K562 (cell line): ENCODE results near the gene PLOD1. TPM values are rescaled to one million over a fixed set of nuclear protein-coding genes. Genes with fewer than 3 reads are reported as not detected.

ENCODE experiments used
- MGA ChIP-seq: fragments of 450-650 bp; IDR thresholded peaks from 2 replicates; pipeline ENCODE4 v1.6.1; 2016; ENCODE audit warnings: mild to moderate bottlenecking, moderate library complexity
- ZNF589 ChIP-seq: fragments of 200-800 bp; sonication (Bioruptor generic); IDR thresholded peaks from 2 replicates; pipeline ENCODE4 v1.6.1; 2016; ENCODE audit warnings: low read depth, missing genetic modification characterization, missing compliant biosample characterization
- polyA plus RNA-seq, 8 experiments: library from polyadenylated mRNA; depleted of rRNA in 4 of 8; stranded (reverse) in 5 of 8; unstranded in 3 of 8; fragments of >200 nt; fragmentation: Nextera tagmentation in 2 of 8; fragmentation: Illumina TruSeq in 1 of 8; extraction: Ambion mirVana in 2 of 8; extraction: Trizol in 1 of 8; gene quantifications; 2 replicates each; pipeline versions ENCODE4 v1.2.1 to v1.2.3, GENCODE V29; 2011 to 2014; ENCODE audit warnings: inconsistent platforms in 1 of 8, missing spikeins in 1 of 8
- total RNA-seq, 7 experiments: library from RNA; depleted of rRNA in 6 of 7; stranded (reverse); fragments of >200 nt in 6 of 7; fragmentation: Illumina TruSeq in 2 of 7; extraction: Trizol in 2 of 7; gene quantifications; 2 replicates each; pipeline versions ENCODE4 v1.2.1 to v1.2.3, GENCODE V29; 2011 to 2021; ENCODE audit warnings: low replicate concordance in 1 of 7

The PLOD1 gene
- total and polyA plus RNA-seq, 9 of the 15 experiments (the other 6 are each of a cell fraction or from before 2014, with no cell fraction given) = 16.6 to 90.8 (median 52.7) TPM

GRCh38 chr1:11910914-11911228 is 23.6 kb upstream of the PLOD1 start (continued):
- TF ChIP-seq MGA = 0 out of 2 replicates have a peak, but pooled peaks have one; percentile 1
- 0 out of 2 replicates have a peak, but pooled peaks have one; percentile 21 for TF ChIP-seq ZNF589 (CRISPR knock-in tag)
